HG03439 (cell line): ENCODE results near the gene CD151.

Experiments
- ATAC-seq: cut with Tn5 transposase; IDR thresholded peaks from one replicate; pipeline ENCODE4 v1.9.1; 2021; ENCODE audit warnings: mild to moderate bottlenecking, moderate library complexity; ENCODE audit not compliant: unreplicated experiment

CD151 gene

GRCh38 chr11:869399-870126 lies 36.8 kb downstream of the CD151 start:
- no peak for ATAC-seq

GRCh38 chr11:870127-870413 lies 37.3 kb downstream of the CD151 start:
- ATAC-seq: no peak

DNA sequence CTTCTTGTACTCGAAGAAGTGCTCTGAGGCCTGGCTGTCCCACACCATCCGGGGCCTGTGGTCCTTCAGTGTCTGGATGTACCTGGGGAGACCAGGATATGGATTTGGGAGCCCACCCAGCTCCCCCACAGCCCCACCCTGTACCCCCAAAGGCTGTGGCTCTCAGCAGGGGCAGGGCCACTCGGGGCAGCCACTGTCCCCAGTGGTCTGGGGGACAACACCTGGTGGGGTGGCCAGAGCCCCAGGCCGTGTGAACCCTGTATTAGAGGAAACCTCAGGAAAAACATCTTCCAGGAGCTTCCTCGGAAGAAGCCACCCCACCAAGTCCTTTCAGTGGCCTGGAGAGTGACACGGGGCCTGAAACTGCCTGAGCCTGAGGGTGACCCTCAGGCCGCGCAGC lies 37.7 kb downstream of the CD151 start:
- no peak for ATAC-seq

DNA sequence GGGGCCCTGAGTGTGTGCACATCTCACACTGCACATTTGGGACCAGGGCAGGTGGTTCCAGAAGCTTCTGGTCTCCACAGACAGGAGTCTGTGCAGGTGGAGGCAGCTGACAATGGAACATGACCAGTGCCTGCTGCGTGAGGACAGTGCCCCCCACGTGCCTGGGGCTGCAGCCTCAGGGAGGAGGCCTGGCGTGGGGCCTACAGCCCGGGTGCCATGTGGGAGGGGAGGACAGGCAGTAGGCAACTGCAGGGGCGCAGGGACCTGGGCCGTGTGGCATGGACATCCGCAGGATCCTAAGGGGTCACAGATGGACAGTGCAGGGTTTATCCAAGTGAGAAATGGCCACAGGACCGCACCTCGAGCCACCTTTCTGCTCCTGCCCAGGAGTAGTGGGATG lies 38.7 kb downstream of the CD151 start:
- ATAC-seq: no peak

GRCh38 chr11:872799-873198 lies 40.0 kb downstream of the CD151 start:
- no peak for ATAC-seq

DNA sequence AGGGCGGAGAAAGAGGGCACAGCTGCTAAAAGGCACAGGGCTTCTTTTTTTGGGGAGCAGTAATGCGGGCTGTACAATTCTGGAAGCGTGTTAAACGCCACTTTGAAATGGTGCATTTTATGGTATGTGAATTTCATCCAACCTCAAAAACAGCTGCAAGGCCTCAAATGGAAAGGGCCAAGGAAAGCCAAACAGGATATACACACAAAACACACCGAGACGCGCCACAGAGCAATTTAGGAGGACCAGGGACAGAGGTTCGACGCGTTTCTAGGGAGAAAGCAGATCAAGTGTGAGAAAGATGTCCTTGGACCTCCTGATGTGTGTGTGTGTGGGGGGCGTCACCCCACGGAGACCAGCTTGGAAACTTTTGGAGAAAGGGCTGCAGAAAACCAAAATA lies 41.0 kb downstream of the CD151 start:
- no peak for ATAC-seq

DNA sequence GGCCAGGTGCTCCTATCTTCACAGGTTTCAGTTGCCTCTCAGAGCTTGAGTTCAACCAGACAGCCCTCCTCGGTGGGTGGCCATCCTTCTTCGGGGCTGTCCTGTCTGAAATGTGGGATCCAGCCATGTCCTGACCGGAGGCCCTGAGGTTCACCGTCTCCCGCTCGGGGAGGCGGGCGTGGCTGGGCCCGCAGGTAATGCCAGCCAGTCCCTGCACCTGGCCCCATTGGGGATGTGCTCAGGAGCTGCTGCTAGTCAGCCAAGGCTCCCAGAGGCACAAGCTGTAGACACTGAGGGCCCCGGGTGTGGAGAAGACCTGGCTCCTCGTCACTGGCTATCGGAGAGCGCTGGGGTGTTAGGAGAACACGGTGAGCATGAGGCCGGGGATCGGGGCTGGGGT lies 42.5 kb downstream of the CD151 start:
- ATAC-seq: no peak

- ATAC-seq: no peak
Measured at GRCh38 chr11:875769-876301, 43.1 kb downstream of the CD151 start.

DNA sequence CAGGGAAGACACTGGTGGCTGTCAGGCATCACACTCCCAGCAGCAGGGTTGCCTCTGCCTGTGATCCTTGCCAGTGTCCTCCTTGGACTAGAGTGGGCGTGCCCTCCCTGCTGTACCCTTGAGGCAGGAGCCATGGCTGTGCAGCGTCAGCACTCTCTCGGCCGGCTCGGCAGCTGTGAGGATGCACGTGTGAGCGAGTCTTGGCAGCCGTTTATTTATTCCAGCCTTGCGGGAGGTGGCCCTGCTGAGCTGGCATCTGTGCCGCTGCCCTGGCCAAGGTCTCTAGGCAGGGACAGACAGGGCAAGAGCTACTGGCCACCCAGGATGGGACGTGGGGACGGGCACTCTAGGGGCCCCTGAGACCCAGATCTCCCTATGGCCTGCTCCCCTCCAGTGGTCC lies 43.8 kb downstream of the CD151 start:
- no peak for ATAC-seq

DNA sequence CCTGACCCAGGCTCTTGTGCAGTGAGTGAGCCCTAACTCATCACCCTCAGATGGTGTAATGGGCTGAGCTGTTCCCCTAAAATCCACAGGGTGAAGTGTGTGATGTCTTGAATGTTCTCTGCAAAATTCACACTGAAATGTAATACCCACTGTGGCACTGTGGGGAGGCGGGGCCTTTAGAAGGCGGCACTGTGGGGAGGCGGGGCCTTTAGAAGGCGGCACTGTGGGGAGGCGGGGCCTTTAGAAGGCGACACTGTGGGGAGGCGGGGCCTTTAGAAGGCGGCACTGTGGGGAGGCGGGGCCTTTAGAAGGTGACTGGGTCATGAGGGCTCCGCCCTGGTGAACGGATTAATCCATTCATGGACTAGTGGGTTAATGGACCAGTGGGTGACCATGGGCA lies 44.8 kb downstream of the CD151 start:
- ATAC-seq: no peak

DNA sequence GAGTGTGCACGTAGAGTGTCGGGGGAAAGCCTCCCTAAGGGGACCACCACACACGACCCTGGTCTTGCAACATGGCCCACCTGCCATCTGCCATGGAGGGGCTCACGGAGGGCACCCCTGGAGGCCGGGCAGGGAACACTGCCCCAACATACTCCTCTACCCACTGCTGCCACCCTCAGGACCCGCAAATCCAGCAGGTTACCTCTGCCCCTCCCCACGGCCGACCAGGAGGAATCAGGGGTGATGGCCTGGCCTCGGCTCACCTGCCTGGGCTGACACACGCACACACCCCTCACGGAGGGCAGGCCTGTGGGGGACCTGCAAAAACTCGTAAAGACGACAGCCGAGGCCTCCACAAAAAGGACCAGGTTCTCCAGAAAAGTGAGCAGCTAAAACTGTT lies 47.7 kb downstream of the CD151 start:
- no peak for ATAC-seq

GRCh38 chr11:882596-882995 lies 49.8 kb downstream of the CD151 start:
- no peak for ATAC-seq

GRCh38 chr11:883527-883926 lies 50.8 kb downstream of the CD151 start:
- no peak for ATAC-seq

DNA sequence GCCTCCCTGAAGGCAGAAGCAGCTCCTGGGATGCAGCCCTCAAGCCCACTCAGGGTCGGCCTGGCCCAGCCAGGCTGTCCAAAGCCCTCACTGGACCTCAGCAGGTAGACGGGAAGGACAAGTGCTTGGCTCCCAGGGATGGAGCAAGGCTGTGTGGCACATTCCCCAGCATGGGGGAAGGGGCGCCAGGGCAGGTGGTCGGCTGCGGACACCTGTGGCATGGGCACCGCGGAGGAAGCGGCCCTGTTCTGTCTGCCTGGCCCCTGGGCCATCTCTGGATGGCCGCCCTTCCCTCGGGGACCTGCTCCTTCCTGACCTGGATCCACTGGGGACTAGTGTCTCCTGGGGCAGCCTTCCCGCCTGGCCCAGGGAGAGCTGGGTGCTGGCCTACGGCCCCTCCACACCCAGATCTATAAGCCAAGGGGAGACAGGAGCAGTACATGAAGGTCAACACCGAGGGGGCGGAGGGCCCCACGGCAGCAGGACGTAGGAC lies 51.9 kb downstream of the CD151 start:
- no peak for ATAC-seq

DNA sequence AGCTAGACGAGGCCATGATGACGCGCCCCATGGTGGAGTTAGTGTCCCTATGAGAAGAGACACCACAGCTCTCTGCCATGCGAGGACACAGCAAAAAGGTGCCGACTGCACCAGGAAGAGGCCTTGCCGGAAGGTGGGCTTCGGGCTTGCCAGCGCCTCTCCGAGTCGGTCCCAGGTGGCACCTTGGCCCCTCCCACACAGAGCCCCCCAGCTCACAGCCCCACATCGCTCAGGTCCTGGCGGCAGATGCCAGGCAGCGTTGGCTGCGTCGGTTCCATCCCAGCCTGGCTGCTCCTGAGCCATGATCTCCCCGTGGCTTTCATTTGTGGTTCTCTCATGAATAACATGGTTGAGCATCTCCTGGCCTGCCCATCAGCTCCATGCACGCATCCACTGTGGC lies 53.8 kb downstream of the CD151 start:
- ATAC-seq: no peak

- no peak for ATAC-seq
Measured at GRCh38 chr11:887589-887988, 54.8 kb downstream of the CD151 start.
